Measurements from ENCODE around the gene MBNL2.

GRCh38 chr13:97194479-97194878 is 27.7 kb upstream of the MBNL2 start:
- no peak for TF ChIP-seq CTCF (IDR thresholded peaks at IDR 0.05)
- no peak for TF ChIP-seq POLR2AphosphoS5 (IDR thresholded peaks at IDR 0.05)

Data from breast epithelium (tissue), 3 donors.